Endometrium (tissue), 2 donors: ENCODE results near the gene PARVA.

Source experiments
- FAIRE-seq: peaks from 2 replicates; lab custom pipeline; 2012; peaks lifted over from hg19 to GRCh38; lab: Jason Lieb, UNC
- donor health status: control.
- donor health status: control.

Gene PARVA

GRCh38 chr11:12376259-12377081 lies 901 bp upstream of the PARVA start:
- FAIRE-seq, result no peak

- no peak for FAIRE-seq
Observed at GRCh38 chr11:12377824-12378593, 638 bp downstream of the PARVA start.

- FAIRE-seq, result no peak
Observed at GRCh38 chr11:12380565-12381325, 3.4 kb downstream of the PARVA start.

GRCh38 chr11:12381875-12382274 lies 4.5 kb downstream of the PARVA start:
- no peak for FAIRE-seq

- no peak for FAIRE-seq
Observed at GRCh38 chr11:12382451-12382850, 5.1 kb downstream of the PARVA start.

- no peak for FAIRE-seq
Observed at GRCh38 chr11:12386309-12386708, 8.9 kb downstream of the PARVA start.

- FAIRE-seq, result no peak
Observed at GRCh38 chr11:12386745-12387144, 9.4 kb downstream of the PARVA start.

- FAIRE-seq, result no peak
Observed at GRCh38 chr11:12388173-12388572, 10.8 kb downstream of the PARVA start.

- FAIRE-seq, result no peak
Observed at GRCh38 chr11:12388939-12389670, 11.7 kb downstream of the PARVA start.

- FAIRE-seq, result no peak
Observed at GRCh38 chr11:12389676-12390657, 12.6 kb downstream of the PARVA start.

- no peak for FAIRE-seq
Observed at GRCh38 chr11:12390687-12391110, 13.3 kb downstream of the PARVA start.

- no peak for FAIRE-seq
Observed at GRCh38 chr11:12392672-12393071, 15.3 kb downstream of the PARVA start.

GRCh38 chr11:12393691-12394090 lies 16.3 kb downstream of the PARVA start:
- no peak for FAIRE-seq

- no peak for FAIRE-seq
Observed at GRCh38 chr11:12394601-12395000, 17.2 kb downstream of the PARVA start.

GRCh38 chr11:12395333-12395732 lies 18.0 kb downstream of the PARVA start:
- no peak for FAIRE-seq

GRCh38 chr11:12397931-12398334 lies 20.6 kb downstream of the PARVA start:
- FAIRE-seq, result peak; percentile 35

- no peak for FAIRE-seq
Observed at GRCh38 chr11:12399355-12399754, 22.0 kb downstream of the PARVA start.

GRCh38 chr11:12402025-12402424 lies 24.7 kb downstream of the PARVA start:
- FAIRE-seq, result no peak

- no peak for FAIRE-seq
Observed at GRCh38 chr11:12402691-12403120, 25.3 kb downstream of the PARVA start.

- FAIRE-seq, result no peak
Observed at GRCh38 chr11:12403122-12403996, 26.0 kb downstream of the PARVA start.
